ENCODE measurements around the gene LRRC71.

LRRC71 gene

DNA sequence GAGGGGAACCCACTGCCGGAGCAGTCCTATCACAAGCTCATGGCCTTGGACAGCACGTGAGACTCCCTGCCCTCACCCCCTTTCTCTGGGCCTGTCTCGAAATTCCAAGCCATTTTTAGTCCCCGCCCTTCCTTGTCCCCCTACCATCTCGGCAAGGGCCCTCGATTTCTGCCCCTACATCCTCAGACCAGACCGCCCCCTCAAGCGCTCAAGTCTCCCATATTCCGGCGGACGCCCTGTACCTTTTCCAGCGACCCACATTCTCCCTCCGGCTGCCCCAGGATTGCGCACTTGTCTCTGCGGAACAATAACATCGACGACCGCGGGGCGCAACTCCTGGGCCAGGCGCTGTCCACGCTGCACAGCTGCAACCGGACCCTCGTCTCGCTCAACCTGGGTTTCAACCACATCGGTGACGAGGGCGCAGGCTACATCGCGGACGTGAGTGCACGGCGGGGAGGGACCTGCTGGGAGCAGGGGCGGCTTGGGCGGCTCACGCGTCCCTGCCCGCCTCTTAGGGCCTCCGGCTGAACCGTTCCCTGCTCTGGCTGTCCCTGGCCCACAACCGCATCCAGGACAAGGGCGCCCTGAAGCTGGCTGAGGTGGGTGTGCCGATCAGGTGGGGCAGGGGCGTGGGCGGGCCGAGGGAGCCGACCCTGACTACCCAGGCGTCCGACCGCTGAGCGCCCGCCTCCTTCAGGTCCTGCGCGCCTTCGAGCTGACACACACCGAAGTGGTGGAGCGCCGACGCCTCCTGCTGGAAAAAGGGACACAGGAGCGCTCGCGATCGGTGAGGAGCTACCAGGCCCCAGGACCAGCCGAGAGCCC is 7.0 kb downstream of the LRRC71 start:
- TF ChIP-seq, protein P1, sequence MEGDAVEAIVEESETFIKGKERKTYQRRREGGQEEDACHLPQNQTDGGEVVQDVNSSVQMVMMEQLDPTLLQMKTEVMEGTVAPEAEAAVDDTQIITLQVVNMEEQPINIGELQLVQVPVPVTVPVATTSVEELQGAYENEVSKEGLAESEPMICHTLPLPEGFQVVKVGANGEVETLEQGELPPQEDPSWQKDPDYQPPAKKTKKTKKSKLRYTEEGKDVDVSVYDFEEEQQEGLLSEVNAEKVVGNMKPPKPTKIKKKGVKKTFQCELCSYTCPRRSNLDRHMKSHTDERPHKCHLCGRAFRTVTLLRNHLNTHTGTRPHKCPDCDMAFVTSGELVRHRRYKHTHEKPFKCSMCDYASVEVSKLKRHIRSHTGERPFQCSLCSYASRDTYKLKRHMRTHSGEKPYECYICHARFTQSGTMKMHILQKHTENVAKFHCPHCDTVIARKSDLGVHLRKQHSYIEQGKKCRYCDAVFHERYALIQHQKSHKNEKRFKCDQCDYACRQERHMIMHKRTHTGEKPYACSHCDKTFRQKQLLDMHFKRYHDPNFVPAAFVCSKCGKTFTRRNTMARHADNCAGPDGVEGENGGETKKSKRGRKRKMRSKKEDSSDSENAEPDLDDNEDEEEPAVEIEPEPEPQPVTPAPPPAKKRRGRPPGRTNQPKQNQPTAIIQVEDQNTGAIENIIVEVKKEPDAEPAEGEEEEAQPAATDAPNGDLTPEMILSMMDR (conservative IDR thresholded peaks at IDR 0.05; ENCODE audit: low read depth, low read length): peak; percentile 80
- peak overlapping the region; percentile 45 for H3K4me3 ChIP-seq (ENCODE audit: low read depth, low read length)
- DNase-seq (ENCODE audit: low read depth): peak; percentile 79

DNA sequence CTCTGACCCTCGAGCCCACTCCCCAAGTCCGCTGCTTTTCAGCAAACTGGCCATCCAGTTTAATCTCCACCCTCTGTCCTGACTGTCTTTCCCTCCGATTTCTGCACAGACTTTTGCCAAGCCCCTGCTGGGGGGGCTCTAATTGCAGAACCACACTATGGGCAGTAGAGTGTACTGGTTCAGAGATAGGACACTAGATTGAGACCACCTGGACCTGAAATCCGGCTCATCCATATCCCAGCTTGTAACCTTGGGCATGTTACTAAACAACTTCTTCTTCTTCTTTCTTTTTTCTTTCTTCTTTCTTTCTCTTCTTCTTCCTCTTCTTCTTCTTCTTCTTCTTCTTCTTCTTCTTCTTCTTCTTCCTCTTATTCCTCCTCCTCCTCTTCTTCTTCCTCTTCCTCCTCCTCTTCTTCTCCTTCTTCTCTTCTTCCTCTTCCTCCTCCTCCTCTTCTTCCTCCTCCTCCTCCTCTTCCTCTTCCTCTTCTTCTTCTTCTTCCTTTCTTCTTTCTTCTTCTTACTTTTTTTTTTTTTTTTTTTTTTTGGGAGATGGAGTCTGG is 7.7 kb downstream of the LRRC71 start:
- H3K4me3 ChIP-seq (ENCODE audit: low read depth, low read length): no peak overlapping the region
- TF ChIP-seq, protein P1 (conservative IDR thresholded peaks at IDR 0.05; ENCODE audit: low read depth, low read length): no peak
- no peak for DNase-seq (ENCODE audit: low read depth)

DNA sequence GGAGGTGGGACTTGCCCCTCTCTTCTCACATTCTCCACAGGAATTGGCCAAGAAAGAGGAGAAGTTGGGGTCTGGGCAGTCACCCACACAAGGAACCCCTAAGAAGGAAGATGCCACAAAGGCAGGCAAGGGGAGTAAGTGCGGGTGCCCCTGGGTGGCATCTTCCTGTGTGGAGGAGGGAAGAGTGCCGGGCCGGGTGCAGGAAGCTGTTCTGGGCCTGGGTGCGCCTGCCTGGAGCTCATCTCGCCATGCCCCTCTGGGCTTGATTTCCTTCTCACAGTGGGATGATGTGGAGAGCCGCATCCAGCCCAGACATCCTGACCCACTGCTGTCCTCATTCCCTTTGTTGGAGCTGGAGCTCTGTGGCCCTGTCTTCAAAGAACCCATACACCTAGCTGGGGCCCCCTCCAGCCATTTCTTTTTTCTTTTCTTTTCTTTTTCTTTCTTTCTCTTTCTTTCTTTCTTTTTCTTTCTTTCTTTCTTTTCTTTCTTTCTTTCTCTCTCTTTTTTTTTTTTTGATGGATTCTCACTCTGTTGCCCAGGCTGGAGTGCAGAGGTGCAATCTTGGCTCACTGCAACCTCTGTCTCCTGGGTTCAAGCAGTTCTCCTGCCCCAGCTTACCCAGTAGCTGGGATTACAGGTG is 9.3 kb downstream of the LRRC71 start:
- no peak for DNase-seq (ENCODE audit: low read depth)
- H3K4me3 ChIP-seq (ENCODE audit: low read depth, low read length): no peak overlapping the region
- TF ChIP-seq, protein P1 (conservative IDR thresholded peaks at IDR 0.05; ENCODE audit: low read depth, low read length): no peak

DNA sequence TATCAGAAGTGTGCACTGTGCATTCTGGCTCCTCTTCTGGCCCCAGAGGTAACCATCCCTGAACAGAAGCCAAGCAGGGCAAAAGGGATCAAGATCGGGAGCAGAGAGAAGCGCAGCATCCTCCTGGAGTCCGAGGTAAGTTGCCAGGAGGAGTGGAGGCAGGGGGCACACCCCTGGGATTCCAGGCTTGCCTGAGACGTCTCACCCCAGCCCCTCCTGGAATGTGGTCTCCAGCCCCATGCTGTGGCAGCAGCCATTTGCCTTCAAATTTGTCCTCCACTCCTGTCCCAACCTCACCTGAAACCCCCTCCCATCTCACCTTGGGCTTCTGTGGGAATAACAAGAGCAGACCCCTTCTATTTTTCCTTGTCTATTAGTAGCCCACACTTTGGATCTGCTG is 10.1 kb downstream of the LRRC71 start:
- TF ChIP-seq, protein P1 (conservative IDR thresholded peaks at IDR 0.05; ENCODE audit: low read depth, low read length): no peak
- DNase-seq (ENCODE audit: low read depth): no peak

DNA sequence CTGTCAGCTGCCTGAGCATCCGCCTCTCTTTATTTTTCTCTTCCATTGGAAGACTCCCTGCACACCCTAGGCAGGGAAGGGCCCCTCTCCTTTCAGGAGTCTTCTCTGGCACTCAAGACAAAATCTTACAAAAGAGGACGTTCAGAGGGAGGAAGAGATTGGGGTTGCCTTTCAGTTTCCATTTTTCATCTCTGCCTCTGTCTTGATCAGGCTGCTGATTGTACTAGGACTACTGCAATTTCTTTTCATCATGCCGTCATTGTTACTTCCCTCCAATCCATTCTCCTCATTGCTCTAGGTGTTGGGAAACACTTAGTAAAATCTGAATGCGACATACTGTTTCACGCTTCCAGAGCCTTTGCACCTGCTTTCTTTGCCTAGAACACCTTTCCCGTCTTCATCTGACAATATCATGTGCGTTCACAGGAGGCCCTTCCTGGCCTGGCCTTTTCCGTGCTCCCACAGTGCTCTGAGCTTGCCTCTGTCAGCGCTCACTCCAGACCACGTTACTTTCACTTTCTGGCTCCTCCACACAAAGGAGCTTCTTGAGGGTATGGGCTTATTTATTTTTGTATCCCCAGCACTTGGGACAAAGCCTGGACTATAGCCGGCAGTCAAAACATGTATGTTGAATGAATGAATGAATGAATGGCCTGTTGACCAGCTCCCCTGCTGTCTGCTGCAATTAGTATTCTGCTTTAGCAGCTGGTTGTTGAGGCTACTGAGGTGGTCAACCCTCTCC is 10.9 kb downstream of the LRRC71 start:
- peak; percentile 74 for DNase-seq (ENCODE audit: low read depth)
- TF ChIP-seq, protein P1 (conservative IDR thresholded peaks at IDR 0.05; ENCODE audit: low read depth, low read length): no peak
- H3K4me3 ChIP-seq (ENCODE audit: low read depth, low read length): no peak overlapping the region

More for the DNA sequence above, 10.1 kb downstream of the LRRC71 start:
- H3K4me3 ChIP-seq (ENCODE audit: low read depth, low read length): no peak overlapping the region

DNA sequence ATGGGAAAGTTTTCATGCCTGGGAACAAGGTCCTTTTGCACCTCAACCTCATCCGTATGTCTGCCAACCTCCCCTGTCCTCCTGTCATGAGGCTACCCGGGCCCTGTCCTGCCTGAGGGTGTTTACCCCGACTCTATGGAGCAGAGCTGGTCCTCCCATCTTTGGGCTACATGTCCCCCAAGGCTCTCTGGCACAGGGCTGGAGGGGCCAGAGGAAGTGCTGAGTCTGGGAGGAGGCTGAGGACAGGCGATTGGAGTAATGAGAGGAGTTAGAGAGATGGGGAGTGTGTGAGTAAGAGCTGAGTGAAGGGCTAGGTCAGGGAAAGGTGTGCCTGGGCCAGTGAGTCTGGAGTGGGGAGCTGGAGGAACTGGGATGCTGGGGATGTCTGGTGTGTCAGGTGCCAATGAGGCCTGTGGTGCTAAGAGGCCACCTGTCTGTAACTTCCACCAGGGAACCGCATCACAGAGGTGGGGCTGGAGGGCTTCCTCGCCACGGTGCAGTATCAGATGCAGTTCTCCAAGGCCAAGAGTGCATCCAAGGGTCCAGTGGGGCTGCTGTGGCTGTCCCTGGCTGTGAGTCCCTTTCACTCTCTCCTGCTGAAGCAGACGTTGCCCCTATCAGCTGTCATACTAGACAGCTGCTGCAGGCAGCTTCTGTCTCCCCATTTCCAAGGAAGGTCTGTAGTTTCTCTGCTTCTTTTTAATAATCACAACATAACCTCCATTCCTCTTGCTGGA is 11.7 kb downstream of the LRRC71 start:
- no peak for DNase-seq (ENCODE audit: low read depth)
- no peak overlapping the region for H3K4me3 ChIP-seq (ENCODE audit: low read depth, low read length)
- TF ChIP-seq, protein P1 (conservative IDR thresholded peaks at IDR 0.05; ENCODE audit: low read depth, low read length): no peak

All from choroid plexus epithelial cell (primary cell).